ENCODE measurements around the gene HABP2.

Gene HABP2

GRCh38 chr10:113552701-113553100 is at the start of gene HABP2:
Gene HABP2, plus strand, starts transcription at chr10:113553053. Its CDS starts 69 bp downstream, at chr10:113553122.
- no peak for DNase-seq

- no peak for DNase-seq
Observed at GRCh38 chr10:113503930-113504329, 48.9 kb upstream of the HABP2 start.

- no peak for DNase-seq
Observed at GRCh38 chr10:113504423-113504822, 48.4 kb upstream of the HABP2 start.

- no peak for DNase-seq
Observed at GRCh38 chr10:113506476-113506875, 46.4 kb upstream of the HABP2 start.

GRCh38 chr10:113511419-113511818 is 41.4 kb upstream of the HABP2 start:
- DNase-seq = no peak

GRCh38 chr10:113515161-113515560 is 37.7 kb upstream of the HABP2 start:
- DNase-seq = no peak

GRCh38 chr10:113515601-113516000 is 37.3 kb upstream of the HABP2 start:
- DNase-seq = no peak

- DNase-seq = no peak
Observed at GRCh38 chr10:113516061-113516460, 36.8 kb upstream of the HABP2 start.

GRCh38 chr10:113517165-113517900 is 35.5 kb upstream of the HABP2 start:
- no peak for DNase-seq

GRCh38 chr10:113517901-113518260 is 35.0 kb upstream of the HABP2 start:
- DNase-seq = no peak

GRCh38 chr10:113518415-113518814 is 34.4 kb upstream of the HABP2 start:
- no peak for DNase-seq

- DNase-seq = no peak
Observed at GRCh38 chr10:113518816-113519591, 33.8 kb upstream of the HABP2 start.

GRCh38 chr10:113519681-113520115 is 33.2 kb upstream of the HABP2 start:
- DNase-seq = no peak

GRCh38 chr10:113520261-113520660 is 32.6 kb upstream of the HABP2 start:
- DNase-seq = no peak

- peak; percentile 78 for DNase-seq
Observed at GRCh38 chr10:113520690-113521474, 32.0 kb upstream of the HABP2 start.

GRCh38 chr10:113521475-113521795 is 31.4 kb upstream of the HABP2 start:
- DNase-seq = no peak

- no peak for DNase-seq
Observed at GRCh38 chr10:113522460-113522859, 30.4 kb upstream of the HABP2 start.

GRCh38 chr10:113523071-113523470 is 29.8 kb upstream of the HABP2 start:
- no peak for DNase-seq

GRCh38 chr10:113523628-113524027 is 29.2 kb upstream of the HABP2 start:
- DNase-seq = no peak

GRCh38 chr10:113524120-113524519 is 28.7 kb upstream of the HABP2 start:
- DNase-seq = no peak

GRCh38 chr10:113524539-113525490 is 28.0 kb upstream of the HABP2 start:
- no peak for DNase-seq

GRCh38 chr10:113525713-113526112 is 27.1 kb upstream of the HABP2 start:
- DNase-seq = no peak
